ENCODE measurements around the gene GRIFIN. TPM values are rescaled to one million over a fixed set of nuclear protein-coding genes. Genes with fewer than 3 reads are reported as not detected.

GRIFIN gene
- total RNA-seq, 4 donors from 2014 or later = not detected

DNA sequence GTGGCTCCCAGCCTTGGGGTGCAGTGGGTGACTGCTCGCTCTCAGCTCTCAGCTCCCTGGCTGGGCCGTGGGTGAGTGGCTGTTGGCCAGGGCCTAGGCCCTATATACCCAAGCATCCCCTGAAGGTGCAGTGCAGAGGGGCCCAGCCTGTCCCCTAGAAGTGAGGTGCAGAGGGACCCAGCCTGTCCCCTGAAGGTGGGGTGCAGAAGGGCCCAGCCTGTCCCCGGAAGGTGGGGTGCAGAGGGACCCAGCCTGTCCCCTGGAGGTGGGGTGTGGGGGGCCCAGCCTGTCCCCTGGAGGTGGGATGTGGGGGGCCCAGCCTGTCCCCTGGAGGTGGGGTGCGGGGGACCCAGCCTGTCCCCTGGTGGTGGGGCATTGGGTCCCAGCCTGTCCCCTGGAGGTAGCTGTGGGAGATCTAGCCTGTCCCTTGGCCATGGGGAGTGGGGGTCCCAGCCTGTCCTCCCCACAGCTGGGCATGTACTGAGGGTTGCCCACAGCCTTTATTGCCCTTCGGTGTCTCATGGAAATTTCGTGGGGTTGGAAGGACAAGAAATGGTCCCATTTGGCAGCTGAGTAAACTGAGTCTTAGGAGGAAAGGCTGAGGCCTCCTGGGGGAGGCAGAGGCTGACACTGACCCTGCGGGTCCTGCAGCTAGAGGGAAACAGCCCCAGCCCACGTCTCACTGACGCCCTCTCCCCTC, 25.9 kb upstream of the GRIFIN start:
- no peak for DNase-seq
- 88 to 100% methylated on average over 1 to 3 of the region's 9 CpGs for WGBS, 2 donors
- intact Hi-C loops (cut with DNase I) = no loop called here
- Histone ChIP-seq H3K9me3 (no peaks in the 10 kb centered on the region), H3K4me3 (no peak overlapping the region), H3K27ac (no peak overlapping the region), H3K27me3 (peaks cover 0 to 88% (median 0%) of the 10 kb centered on the region in 4 donors), H3K36me3 (no peaks in the 10 kb centered on the region), H3K4me1 (peaks cover 0 to 40% (median 0%) of the 10 kb centered on the region in 3 donors)
- TF ChIP-seq, protein P1, sequence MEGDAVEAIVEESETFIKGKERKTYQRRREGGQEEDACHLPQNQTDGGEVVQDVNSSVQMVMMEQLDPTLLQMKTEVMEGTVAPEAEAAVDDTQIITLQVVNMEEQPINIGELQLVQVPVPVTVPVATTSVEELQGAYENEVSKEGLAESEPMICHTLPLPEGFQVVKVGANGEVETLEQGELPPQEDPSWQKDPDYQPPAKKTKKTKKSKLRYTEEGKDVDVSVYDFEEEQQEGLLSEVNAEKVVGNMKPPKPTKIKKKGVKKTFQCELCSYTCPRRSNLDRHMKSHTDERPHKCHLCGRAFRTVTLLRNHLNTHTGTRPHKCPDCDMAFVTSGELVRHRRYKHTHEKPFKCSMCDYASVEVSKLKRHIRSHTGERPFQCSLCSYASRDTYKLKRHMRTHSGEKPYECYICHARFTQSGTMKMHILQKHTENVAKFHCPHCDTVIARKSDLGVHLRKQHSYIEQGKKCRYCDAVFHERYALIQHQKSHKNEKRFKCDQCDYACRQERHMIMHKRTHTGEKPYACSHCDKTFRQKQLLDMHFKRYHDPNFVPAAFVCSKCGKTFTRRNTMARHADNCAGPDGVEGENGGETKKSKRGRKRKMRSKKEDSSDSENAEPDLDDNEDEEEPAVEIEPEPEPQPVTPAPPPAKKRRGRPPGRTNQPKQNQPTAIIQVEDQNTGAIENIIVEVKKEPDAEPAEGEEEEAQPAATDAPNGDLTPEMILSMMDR (IDR thresholded peaks at IDR 0.05) = no peak
- TF ChIP-seq POLR2A (IDR thresholded peaks at IDR 0.05) = no peak

DNA sequence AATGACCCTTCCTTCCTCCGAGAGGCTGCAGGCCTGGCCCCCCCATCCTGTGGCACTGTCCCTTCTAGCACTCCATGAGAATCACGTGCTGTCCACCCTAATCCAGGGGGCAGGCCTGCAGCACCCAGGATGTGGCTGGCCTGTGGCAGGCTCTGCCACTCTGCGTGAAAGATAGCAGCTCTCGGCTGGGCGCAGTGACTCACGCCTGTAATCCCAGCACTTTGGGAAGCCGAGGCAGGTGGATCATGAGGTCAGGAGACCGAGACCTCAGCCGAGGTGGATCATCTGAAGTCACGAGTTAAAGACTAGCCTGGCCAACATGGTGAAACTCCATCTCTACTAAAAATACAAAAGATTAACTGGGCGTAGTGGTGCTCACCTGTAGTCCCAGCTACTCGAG, 24.5 kb upstream of the GRIFIN start:
- TF ChIP-seq, protein P1 (IDR thresholded peaks at IDR 0.05) = no peak
- no peak for TF ChIP-seq POLR2A (IDR thresholded peaks at IDR 0.05)
- no peak for DNase-seq
- Histone ChIP-seq H3K4me1 (peaks cover 0 to 36% (median 0%) of the 10 kb centered on the region in 3 donors), H3K9me3 (no peaks in the 10 kb centered on the region), H3K36me3 (no peaks in the 10 kb centered on the region), H3K4me3 (no peak overlapping the region), H3K27ac (no peak overlapping the region), H3K27me3 (peaks cover 0 to 88% (median 0%) of the 10 kb centered on the region in 4 donors)
- 81 to 86% methylated on average over 5 to 10 of the region's 12 CpGs for WGBS, 2 donors
- intact Hi-C loops (cut with DNase I) = no loop called here

DNA sequence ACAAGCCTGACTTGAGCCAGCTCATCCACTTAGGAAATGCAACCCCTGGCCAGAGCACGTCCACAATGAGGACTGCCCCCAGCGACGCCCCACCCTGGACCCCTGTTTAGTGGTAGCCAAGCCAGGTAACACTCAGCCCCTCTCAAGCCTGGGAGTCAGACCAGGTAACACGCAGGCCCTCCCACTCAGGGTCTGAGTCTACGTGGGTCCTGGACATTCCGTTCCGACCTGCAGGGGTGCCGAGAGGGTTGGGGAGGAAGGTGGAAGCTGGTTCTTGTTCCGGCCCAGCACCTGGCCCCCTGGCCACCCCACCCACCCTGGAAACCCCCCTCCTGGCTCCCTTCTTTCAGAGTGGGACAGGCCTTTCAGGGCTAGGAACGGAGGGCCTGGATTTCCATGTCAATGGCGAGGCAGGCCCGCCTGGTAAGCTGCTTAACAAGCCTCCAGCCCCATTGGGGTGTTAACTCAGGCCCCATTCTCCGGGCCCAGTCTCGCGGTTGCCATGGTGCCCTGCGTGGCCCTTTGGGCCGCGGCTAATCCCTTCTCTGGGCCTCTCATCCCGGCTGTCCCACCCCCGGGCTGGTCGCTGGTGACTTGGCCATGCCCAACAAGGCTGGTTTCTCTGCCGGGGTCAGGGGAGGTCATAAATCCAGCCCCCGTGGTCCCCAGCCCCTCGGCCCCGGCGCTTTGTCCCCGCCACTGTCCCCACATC, 23.7 kb upstream of the GRIFIN start:
- Histone ChIP-seq H3K36me3 (no peaks in the 10 kb centered on the region), H3K27me3 (peaks cover 0 to 88% (median 0%) of the 10 kb centered on the region in 4 donors), H3K9me3 (no peaks in the 10 kb centered on the region), H3K27ac (no peak overlapping the region), H3K4me1 (peaks cover 0 to 28% (median 0%) of the 10 kb centered on the region in 3 donors), H3K4me3 (no peak overlapping the region)
- intact Hi-C loops (cut with DNase I) = no loop called here
- no peak for DNase-seq
- no peak for TF ChIP-seq POLR2A (IDR thresholded peaks at IDR 0.05)
- TF ChIP-seq, protein P1 (IDR thresholded peaks at IDR 0.05) = no peak
- 84% methylated on average over 11 of the region's 27 CpGs; no CpG with 5 or more reads in 1 of the 2 donors for WGBS, 2 donors

DNA sequence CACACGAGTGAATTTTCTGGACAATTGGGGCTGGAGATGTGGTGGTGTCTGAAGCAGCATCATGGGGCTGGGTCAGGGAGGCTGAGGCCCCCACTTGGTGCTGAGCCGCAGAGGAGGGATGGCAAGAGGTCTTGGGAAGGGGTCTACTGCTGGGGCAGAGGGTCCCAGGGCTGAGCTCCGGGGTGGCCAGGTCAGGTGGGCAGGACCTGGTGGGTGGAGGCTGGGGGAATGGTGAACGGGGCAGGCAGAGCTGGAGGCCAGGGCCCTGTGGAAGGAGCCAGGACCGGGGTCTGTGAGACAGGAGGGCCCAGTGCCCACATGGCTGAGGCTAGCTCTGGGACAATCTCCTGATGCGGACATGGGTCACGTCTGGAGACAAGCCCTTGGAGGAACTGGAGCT, 23.0 kb upstream of the GRIFIN start:
- no peak for TF ChIP-seq POLR2A (IDR thresholded peaks at IDR 0.05)
- TF ChIP-seq, protein P1 (IDR thresholded peaks at IDR 0.05) = no peak
- H3K36me3 ChIP-seq = no peaks in the 10 kb centered on the region
- intact Hi-C loops (cut with DNase I) = no loop called here
- DNase-seq = no peak
- H3K27me3 ChIP-seq = peaks cover 0 to 88% (median 0%) of the 10 kb centered on the region in 4 donors
- H3K4me1 ChIP-seq = peaks cover 0 to 28% (median 4%) of the 10 kb centered on the region in 3 donors
- H3K9me3 ChIP-seq = no peaks in the 10 kb centered on the region
- WGBS, 2 donors = 86 to 100% methylated on average over 2 to 5 of the region's 7 CpGs
- H3K27ac ChIP-seq = no peak overlapping the region
- H3K4me3 ChIP-seq = no peak overlapping the region

DNA sequence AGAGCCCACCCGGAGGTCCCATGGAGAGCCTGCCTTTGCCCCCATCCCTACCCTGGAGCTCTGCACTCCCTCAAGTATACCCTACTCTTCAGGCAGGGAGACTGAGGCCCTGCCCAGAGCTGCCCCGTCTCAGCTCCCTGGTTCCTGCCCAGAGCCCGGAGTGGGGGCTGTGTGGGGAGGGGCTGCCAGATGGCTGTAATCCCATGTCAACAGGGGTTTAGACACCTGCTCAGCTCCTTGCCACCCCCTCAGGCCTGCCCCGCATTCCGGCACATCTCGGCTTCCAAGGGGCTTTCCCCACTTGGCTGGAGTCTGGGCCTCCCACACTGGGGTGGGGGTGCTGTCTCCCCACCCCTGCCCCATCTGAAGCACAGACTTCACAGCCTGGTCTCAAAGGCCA, 22.5 kb upstream of the GRIFIN start:
- H3K9me3 ChIP-seq = no peaks in the 10 kb centered on the region
- H3K4me1 ChIP-seq = peaks cover 0 to 28% (median 9%) of the 10 kb centered on the region in 3 donors
- H3K36me3 ChIP-seq = no peaks in the 10 kb centered on the region
- no peak overlapping the region for H3K4me3 ChIP-seq
- DNase-seq = no peak
- TF ChIP-seq, protein P1 (IDR thresholded peaks at IDR 0.05) = no peak
- 91% methylated on average over 4 of the region's 6 CpGs; no CpG with 5 or more reads in 1 of the 2 donors for WGBS, 2 donors
- no peak overlapping the region for H3K27ac ChIP-seq
- peaks cover 0 to 86% (median 0%) of the 10 kb centered on the region in 4 donors for H3K27me3 ChIP-seq
- intact Hi-C loops (cut with DNase I) = no loop called here
